WTC11 (cell line): ENCODE data around the gene ILKAP.

Source experiments
- NFE2L1 ChIP-seq: sonication (generic); formaldehyde crosslinking; IDR thresholded peaks from 2 replicates; pipeline ENCODE4 v1.8.1; 2023; ENCODE audit warnings: missing genetic modification reagents
- SP1 ChIP-seq: sonication (generic); formaldehyde crosslinking; conservative IDR thresholded peaks from 2 replicates; pipeline ENCODE4 v1.8.1; 2022; ENCODE audit warnings: missing genetic modification reagents
- TF ChIP-seq, protein P1 (sequence below): fragments of 200-600 bp; IDR thresholded peaks from 2 replicates; pipeline ENCODE4 v1.8.0; 2022; ENCODE audit warnings: antibody characterized with exemption
- TF ChIP-seq, protein P2 (sequence below): sonication (generic); formaldehyde crosslinking; IDR thresholded peaks from 2 replicates; pipeline ENCODE4 v1.8.1; 2023; ENCODE audit warnings: mild to moderate bottlenecking, missing genetic modification reagents, borderline replicate concordance
- TF ChIP-seq, protein P3 (sequence below): sonication (generic); formaldehyde crosslinking; IDR thresholded peaks from 2 replicates; pipeline ENCODE4 v1.8.1; 2022; ENCODE audit warnings: mild to moderate bottlenecking, missing genetic modification reagents, moderate library complexity, borderline replicate concordance
- TF ChIP-seq, protein P4 (sequence below): sonication (generic); formaldehyde crosslinking; IDR thresholded peaks from 2 replicates; pipeline ENCODE4 v1.8.0; 2022; ENCODE audit warnings: mild to moderate bottlenecking, missing genetic modification reagents
- TF ChIP-seq, protein P5 (sequence below): sonication (generic); formaldehyde crosslinking; IDR thresholded peaks from 2 replicates; pipeline ENCODE4 v1.8.1; 2023; ENCODE audit warnings: mild to moderate bottlenecking, missing genetic modification reagents, moderate library complexity

DNA sequence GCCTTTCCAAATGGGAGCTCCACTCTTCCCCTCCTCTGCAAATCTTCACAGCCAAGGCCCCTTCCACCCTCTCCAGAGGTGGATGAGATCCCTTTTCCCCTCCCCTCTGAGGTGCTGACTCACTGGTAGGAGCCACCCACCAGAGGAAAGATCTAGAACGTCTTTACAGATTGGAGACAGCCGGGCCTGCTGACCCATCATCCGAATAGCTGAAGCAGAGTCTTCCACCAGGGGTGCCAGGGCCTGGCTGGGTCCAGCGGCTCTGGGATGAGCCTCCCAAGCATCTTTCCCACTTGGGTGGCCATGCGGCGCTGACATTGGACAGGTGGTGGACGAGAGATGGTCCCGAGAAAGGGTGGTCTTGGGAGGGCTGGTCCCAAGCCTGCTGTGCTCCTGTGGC is 35.7 kb downstream of the ILKAP start:
- TF ChIP-seq, protein P1, sequence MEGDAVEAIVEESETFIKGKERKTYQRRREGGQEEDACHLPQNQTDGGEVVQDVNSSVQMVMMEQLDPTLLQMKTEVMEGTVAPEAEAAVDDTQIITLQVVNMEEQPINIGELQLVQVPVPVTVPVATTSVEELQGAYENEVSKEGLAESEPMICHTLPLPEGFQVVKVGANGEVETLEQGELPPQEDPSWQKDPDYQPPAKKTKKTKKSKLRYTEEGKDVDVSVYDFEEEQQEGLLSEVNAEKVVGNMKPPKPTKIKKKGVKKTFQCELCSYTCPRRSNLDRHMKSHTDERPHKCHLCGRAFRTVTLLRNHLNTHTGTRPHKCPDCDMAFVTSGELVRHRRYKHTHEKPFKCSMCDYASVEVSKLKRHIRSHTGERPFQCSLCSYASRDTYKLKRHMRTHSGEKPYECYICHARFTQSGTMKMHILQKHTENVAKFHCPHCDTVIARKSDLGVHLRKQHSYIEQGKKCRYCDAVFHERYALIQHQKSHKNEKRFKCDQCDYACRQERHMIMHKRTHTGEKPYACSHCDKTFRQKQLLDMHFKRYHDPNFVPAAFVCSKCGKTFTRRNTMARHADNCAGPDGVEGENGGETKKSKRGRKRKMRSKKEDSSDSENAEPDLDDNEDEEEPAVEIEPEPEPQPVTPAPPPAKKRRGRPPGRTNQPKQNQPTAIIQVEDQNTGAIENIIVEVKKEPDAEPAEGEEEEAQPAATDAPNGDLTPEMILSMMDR, result no peak
- TF ChIP-seq, protein P2, sequence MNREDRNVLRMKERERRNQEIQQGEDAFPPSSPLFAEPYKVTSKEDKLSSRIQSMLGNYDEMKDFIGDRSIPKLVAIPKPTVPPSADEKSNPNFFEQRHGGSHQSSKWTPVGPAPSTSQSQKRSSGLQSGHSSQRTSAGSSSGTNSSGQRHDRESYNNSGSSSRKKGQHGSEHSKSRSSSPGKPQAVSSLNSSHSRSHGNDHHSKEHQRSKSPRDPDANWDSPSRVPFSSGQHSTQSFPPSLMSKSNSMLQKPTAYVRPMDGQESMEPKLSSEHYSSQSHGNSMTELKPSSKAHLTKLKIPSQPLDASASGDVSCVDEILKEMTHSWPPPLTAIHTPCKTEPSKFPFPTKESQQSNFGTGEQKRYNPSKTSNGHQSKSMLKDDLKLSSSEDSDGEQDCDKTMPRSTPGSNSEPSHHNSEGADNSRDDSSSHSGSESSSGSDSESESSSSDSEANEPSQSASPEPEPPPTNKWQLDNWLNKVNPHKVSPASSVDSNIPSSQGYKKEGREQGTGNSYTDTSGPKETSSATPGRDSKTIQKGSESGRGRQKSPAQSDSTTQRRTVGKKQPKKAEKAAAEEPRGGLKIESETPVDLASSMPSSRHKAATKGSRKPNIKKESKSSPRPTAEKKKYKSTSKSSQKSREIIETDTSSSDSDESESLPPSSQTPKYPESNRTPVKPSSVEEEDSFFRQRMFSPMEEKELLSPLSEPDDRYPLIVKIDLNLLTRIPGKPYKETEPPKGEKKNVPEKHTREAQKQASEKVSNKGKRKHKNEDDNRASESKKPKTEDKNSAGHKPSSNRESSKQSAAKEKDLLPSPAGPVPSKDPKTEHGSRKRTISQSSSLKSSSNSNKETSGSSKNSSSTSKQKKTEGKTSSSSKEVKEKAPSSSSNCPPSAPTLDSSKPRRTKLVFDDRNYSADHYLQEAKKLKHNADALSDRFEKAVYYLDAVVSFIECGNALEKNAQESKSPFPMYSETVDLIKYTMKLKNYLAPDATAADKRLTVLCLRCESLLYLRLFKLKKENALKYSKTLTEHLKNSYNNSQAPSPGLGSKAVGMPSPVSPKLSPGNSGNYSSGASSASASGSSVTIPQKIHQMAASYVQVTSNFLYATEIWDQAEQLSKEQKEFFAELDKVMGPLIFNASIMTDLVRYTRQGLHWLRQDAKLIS (CRISPR knock-in tag), result no peak
- TF ChIP-seq NFE2L1 (CRISPR knock-in tag) (no peak), SP1 (CRISPR knock-in tag) (no peak)
- TF ChIP-seq, protein P3, sequence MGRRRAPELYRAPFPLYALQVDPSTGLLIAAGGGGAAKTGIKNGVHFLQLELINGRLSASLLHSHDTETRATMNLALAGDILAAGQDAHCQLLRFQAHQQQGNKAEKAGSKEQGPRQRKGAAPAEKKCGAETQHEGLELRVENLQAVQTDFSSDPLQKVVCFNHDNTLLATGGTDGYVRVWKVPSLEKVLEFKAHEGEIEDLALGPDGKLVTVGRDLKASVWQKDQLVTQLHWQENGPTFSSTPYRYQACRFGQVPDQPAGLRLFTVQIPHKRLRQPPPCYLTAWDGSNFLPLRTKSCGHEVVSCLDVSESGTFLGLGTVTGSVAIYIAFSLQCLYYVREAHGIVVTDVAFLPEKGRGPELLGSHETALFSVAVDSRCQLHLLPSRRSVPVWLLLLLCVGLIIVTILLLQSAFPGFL (CRISPR knock-in tag), result no peak
- TF ChIP-seq, protein P4, sequence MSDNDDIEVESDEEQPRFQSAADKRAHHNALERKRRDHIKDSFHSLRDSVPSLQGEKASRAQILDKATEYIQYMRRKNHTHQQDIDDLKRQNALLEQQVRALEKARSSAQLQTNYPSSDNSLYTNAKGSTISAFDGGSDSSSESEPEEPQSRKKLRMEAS (CRISPR knock-in tag), result no peak
- TF ChIP-seq, protein P5, sequence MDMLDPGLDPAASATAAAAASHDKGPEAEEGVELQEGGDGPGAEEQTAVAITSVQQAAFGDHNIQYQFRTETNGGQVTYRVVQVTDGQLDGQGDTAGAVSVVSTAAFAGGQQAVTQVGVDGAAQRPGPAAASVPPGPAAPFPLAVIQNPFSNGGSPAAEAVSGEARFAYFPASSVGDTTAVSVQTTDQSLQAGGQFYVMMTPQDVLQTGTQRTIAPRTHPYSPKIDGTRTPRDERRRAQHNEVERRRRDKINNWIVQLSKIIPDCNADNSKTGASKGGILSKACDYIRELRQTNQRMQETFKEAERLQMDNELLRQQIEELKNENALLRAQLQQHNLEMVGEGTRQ (CRISPR knock-in tag), result no peak
